Prostate gland (tissue), 2 donors: ENCODE results near the gene UNC5C.

Experiments used
- POLR2A ChIP-seq: fragments of 450-650 bp; IDR thresholded peaks from one replicate; pipeline ENCODE4 v1.6.1; 2016; ENCODE audit warnings: antibody characterized with exemption, mild to moderate bottlenecking
- TF ChIP-seq, protein P1 (sequence below), 4 experiments: fragments of 200-600 bp in 2 of 4; fragments of 450-650 bp in 2 of 4; sonication (generic) in 2 of 4; IDR thresholded peaks; 1 replicate in 3 of 4; 2 replicates in 1 of 4; pipeline ENCODE4 v1.5.1; 2016 to 2019; ENCODE audit warnings: antibody characterized with exemption in 4 of 4, mild to moderate bottlenecking in 2 of 4, moderate library complexity in 2 of 4

DNA sequence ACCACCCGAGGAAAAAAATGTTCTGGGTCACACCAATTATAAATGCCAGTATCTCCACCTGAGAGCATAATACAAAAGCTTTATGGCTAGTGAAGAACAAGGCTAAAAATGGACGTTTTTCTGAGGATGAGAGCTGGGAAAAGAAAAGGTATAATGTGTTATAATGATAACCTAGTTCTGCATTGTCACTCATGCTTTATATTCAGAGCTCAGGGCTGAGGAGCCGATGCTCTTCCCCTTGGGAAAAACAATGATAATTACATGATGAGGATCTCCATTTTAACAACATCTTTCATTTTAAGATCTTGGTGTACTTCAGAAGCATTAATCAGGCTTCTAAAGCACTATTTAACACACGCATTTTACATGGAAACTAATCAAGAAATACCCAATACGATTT, 333.7 kb downstream of the UNC5C start:
- TF ChIP-seq, protein P1, sequence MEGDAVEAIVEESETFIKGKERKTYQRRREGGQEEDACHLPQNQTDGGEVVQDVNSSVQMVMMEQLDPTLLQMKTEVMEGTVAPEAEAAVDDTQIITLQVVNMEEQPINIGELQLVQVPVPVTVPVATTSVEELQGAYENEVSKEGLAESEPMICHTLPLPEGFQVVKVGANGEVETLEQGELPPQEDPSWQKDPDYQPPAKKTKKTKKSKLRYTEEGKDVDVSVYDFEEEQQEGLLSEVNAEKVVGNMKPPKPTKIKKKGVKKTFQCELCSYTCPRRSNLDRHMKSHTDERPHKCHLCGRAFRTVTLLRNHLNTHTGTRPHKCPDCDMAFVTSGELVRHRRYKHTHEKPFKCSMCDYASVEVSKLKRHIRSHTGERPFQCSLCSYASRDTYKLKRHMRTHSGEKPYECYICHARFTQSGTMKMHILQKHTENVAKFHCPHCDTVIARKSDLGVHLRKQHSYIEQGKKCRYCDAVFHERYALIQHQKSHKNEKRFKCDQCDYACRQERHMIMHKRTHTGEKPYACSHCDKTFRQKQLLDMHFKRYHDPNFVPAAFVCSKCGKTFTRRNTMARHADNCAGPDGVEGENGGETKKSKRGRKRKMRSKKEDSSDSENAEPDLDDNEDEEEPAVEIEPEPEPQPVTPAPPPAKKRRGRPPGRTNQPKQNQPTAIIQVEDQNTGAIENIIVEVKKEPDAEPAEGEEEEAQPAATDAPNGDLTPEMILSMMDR (IDR thresholded peaks at IDR 0.05): no peak
- TF ChIP-seq POLR2A: no peak
